ENCODE measurements around the gene ARMC2. TPM values are rescaled to one million over a fixed set of nuclear protein-coding genes. Genes with fewer than 3 reads are reported as not detected.

Gene ARMC2
- total and polyA plus RNA-seq, 7 donors = 0.56 to 3.7 (median 2.0) TPM

GRCh38 chr6:108878942-108879341 lies 30.7 kb downstream of the ARMC2 start:
- Histone ChIP-seq H3K4me3 (no peak overlapping the region), H3K27ac (no peak overlapping the region), H3K4me1 (peaks cover 6% of the 10 kb centered on the region), H3K36me3 (ENCODE audit: insufficient read depth in 1 of 2, low read depth in 1 of 2) (no peaks in the 10 kb centered on the region), H3K9me3 (no peaks in the 10 kb centered on the region), H3K27me3 (ENCODE audit: insufficient read depth in 3 of 3, low read length in 2 of 3) (no peaks in the 10 kb centered on the region)
- TF ChIP-seq, protein P1, sequence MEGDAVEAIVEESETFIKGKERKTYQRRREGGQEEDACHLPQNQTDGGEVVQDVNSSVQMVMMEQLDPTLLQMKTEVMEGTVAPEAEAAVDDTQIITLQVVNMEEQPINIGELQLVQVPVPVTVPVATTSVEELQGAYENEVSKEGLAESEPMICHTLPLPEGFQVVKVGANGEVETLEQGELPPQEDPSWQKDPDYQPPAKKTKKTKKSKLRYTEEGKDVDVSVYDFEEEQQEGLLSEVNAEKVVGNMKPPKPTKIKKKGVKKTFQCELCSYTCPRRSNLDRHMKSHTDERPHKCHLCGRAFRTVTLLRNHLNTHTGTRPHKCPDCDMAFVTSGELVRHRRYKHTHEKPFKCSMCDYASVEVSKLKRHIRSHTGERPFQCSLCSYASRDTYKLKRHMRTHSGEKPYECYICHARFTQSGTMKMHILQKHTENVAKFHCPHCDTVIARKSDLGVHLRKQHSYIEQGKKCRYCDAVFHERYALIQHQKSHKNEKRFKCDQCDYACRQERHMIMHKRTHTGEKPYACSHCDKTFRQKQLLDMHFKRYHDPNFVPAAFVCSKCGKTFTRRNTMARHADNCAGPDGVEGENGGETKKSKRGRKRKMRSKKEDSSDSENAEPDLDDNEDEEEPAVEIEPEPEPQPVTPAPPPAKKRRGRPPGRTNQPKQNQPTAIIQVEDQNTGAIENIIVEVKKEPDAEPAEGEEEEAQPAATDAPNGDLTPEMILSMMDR (IDR thresholded peaks at IDR 0.05) = no peak
- ATAC-seq (no peak), DNase-seq (no peak)
- intact Hi-C loops (cut with DNase I) = no loop called here
- 99 to 100% (median 100%) methylated on average over 2 of the region's 2 CpGs for WGBS, 3 donors

- no peaks in the 10 kb centered on the region for H3K9me3 ChIP-seq
- no peak overlapping the region for H3K27ac ChIP-seq
- no peak for ATAC-seq
- no peaks in the 10 kb centered on the region for H3K36me3 ChIP-seq (ENCODE audit: insufficient read depth in 1 of 2, low read depth in 1 of 2)
- DNase-seq = no peak
- intact Hi-C loops (cut with DNase I) = no loop called here
- H3K4me1 ChIP-seq = no peaks in the 10 kb centered on the region
- 93 to 96% (median 93%) methylated on average over 1 of the region's 1 CpG for WGBS, 3 donors
- TF ChIP-seq, protein P1 (IDR thresholded peaks at IDR 0.05) = no peak
- H3K4me3 ChIP-seq = no peak overlapping the region
- no peaks in the 10 kb centered on the region for H3K27me3 ChIP-seq (ENCODE audit: insufficient read depth in 3 of 3, low read length in 2 of 3)
Observed at GRCh38 chr6:108883172-108883571, 35.0 kb downstream of the ARMC2 start.

DNA sequence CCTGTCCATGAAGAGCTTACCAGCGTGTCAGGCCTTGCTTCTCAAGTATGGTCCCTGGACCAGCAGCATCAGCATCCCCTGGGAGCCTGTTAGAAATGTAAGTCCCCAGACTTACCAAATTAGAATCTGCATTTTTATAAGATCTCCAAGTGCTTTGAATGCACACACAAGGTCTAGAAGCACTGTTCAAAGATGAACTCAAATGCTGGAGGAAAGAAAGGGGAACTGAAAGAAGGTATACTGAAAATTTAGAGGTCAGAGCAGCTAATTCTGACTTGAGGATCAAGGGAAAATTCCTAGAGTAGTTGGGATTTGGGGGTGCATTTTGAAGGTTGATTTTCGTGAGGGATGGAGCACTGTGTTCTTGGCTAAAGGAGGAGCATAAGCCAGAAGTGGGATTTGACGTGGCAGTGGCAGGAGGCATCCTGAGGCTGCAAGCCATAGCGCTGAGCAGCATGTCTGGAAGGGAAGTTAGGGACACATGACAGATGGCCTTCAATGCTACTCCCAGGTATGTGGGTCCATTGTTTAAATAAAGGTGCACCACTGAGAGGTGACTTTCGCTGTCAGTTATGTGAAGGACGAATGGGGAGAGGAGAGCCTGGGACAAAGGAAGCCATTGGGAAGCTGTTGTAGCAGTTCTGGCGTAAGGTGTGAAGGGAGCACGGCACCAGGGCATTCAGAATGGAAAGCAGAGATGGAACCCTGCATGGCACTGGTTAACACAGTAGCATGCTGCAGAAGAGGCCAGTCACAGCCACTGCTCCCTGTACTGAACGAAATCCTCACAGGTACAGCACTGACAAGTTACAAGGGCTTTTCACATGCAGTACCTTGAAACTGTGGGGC lies 36.2 kb downstream of the ARMC2 start:
- ATAC-seq = no peak
- TF ChIP-seq, protein P1 (IDR thresholded peaks at IDR 0.05) = no peak
- H3K27ac ChIP-seq = no peak overlapping the region

DNA sequence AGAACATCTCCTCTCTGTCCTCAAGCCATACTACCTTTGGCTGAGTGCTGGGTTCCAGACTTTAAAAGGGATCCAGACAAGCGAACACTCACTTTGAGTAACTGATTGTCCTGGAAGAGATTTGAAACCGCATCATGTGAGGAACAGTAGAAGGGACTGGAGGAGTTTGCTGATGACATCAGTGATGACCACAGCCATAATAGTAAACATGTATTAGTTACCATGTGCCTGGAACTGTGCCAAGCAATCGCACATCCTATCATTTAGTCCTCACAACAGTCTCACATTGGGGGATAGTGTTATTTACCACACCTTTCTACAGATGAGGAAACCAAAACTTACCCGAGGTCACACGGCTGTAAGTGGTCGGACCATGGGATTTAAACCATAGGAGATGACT lies 39.8 kb downstream of the ARMC2 start:
- DNase-seq = no peak
- TF ChIP-seq, protein P1 (IDR thresholded peaks at IDR 0.05) = no peak
- Histone ChIP-seq H3K27me3 (ENCODE audit: insufficient read depth in 3 of 3, low read length in 2 of 3) (no peaks in the 10 kb centered on the region), H3K27ac (no peak overlapping the region), H3K9me3 (no peaks in the 10 kb centered on the region), H3K4me3 (no peak overlapping the region), H3K36me3 (ENCODE audit: insufficient read depth in 1 of 2, low read depth in 1 of 2) (no peaks in the 10 kb centered on the region), H3K4me1 (peaks cover under 1% of the 10 kb centered on the region)
- no peak for ATAC-seq
- intact Hi-C loops (cut with DNase I) = loop anchor here in 1 of 2 donors (5.0 kb wide), 1 partner anchor 36 kb away; no protein-coding TSS in a partner anchor
- 86 to 89% (median 88%) methylated on average over 6 of the region's 6 CpGs for WGBS, 3 donors

More for the DNA sequence above, 36.2 kb downstream of the ARMC2 start:
- Histone ChIP-seq H3K4me1 (no peaks in the 10 kb centered on the region), H3K36me3 (ENCODE audit: insufficient read depth in 1 of 2, low read depth in 1 of 2) (no peaks in the 10 kb centered on the region), H3K9me3 (no peaks in the 10 kb centered on the region), H3K27me3 (ENCODE audit: insufficient read depth in 3 of 3, low read length in 2 of 3) (no peaks in the 10 kb centered on the region), H3K4me3 (no peak overlapping the region)
- intact Hi-C loops (cut with DNase I) = loop anchor here in 1 of 2 donors (5.0 kb wide), 1 partner anchor 32 kb away; no protein-coding TSS in a partner anchor
- DNase-seq = no peak
- 90 to 93% (median 92%) methylated on average over 9 of the region's 9 CpGs for WGBS, 3 donors
